Measurements from ENCODE around the gene CASKIN1.
"Not testable (repeated sequence)": the region's sequence is repeated elsewhere in the genome, so short reads cannot be mapped to it uniquely, and the experiment has no call there.

CASKIN1 gene

DNA sequence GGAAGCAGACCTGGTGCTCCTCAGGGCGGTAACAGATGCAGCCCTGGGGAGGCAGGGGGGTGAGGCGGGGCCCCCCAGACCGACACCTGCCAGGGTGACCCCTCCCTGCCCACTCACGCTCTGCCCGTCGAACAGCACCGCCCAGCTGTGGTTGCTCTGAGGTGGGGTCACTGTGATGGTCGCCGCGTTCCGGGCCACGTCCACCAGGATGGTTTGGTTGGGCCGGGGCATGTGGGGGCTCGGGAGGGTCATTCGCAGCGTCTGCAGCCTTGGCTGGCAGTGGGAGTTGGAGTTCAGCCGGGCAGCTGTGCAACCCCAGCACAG lies 13.6 kb upstream of the CASKIN1 start:
- no peak for DNase-seq

DNA sequence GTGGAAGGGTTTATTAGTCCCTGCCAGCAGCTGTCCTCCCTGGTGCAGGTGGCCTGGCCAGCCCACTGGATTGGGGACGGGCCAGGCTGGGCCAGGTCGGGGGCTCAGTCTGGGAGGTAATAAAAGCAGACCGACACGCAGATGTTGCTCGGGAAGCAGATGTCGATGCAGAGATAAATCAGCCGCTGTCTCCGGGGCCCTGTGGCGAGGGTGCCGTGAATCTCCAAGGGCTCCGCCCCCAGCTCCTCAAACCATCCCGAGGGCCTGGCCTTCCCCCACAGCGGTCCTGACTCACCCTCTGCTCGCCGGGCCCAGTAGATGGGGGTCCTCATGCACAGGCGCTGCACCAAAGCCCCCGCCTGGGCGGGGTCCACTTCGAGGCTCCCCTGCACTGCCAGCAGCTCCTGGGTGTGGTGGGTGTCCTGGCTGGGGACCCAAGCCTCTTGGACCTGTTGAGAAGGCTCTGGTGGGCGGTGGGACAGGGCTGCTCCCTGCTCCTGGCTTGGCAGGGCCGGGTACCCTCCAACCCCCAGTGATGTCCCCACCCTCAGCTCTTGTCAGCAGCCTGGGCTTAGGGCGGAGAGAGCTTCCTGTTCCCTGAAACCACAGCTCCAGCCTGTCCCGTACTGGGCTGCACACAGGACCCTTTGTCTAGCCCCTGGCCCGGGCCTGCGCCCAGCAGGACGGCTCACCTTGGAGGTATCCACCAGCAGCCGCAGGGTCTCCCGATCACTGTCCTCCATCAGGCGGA lies 13.0 kb upstream of the CASKIN1 start:
- no peak for DNase-seq

DNA sequence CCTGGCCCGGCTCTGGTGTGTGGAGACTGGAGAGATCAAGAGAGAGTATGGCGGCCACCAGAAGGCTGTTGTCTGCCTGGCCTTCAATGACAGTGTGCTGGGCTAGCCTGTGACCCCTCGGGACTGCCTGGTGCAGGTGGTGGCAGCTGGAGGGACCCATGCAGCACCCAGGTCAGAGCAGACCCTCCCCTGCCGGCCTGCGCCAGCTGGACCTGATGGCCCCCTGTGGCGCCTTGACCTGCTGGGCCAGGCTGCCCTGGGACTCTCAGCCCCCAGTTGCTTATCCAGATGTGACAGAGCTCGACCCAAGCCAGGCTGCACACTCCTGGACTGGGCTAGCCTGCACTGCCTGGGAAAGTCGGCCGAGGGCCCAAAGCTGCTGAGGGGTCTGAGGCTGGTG lies 12.4 kb upstream of the CASKIN1 start:
- no peak for DNase-seq

DNA sequence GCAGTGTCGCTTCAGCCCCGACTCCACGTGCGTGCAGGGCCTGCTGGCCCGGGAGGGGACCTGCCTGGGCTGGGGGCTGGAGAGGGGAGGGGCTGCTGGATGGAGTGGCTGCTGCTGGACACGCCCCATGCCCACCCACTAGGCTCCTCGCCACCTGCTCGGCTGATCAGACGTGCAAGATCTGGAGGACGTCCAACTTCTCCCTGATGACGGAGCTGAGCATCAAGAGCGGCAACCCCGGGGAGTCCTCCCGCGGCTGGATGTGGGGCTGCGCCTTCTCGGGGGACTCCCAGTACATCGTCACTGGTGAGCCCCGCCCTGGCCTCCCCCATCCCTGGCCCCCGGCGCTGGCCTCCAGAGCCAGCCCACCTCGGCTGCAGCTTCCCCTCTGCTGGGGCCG lies 11.9 kb upstream of the CASKIN1 start:
- DNase-seq: no peak

DNA sequence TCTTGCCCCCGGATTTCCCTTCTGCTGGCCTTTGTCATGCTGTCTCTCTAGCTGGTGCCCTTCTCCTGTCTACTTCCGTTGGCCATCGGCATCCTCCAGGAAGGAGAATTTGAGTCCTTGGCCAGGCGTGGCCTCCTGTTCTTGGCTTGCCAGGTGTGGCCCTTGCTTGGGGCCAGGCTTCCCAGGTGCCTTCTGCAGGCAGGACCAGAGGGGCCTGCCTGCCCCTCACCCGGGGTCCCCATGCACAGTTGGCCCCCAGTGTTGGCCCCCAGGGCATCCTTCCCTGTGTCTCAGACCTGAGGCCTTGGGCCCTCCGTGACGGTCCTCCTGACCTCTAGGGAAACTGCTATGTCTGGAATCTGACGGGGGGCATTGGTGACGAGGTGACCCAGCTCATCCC lies 11.5 kb upstream of the CASKIN1 start:
- DNase-seq: no peak

DNA sequence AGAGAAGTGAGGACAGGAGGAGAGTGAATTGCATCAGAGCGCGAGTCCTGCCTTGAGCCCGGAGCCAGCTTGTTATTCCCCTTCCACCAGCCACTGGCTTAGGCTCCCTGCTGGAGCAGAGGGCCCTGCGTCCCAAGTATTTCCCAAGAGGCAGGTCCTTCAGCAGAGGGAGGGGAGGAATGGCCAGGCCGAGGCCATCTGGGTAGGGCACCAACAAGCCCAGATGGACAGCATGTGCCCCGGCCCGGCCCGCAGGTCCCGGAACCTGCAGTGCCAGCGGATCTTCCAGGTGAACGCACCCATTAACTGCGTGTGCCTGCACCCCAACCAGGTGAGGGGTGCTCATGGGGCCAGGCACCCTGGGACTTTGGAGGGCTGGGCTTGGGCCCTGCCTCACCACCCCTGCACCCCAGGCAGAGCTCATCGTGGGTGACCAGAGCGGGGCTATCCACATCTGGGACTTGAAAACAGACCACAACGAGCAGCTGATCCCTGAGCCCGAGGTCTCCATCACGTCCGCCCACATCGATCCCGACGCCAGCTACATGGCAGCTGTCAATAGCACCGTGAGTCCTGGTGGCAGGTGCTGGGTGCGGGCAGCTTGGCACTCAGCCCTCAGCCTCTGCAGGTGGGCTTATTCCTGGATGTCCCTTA lies 10.5 kb upstream of the CASKIN1 start:
- DNase-seq: no peak

DNA sequence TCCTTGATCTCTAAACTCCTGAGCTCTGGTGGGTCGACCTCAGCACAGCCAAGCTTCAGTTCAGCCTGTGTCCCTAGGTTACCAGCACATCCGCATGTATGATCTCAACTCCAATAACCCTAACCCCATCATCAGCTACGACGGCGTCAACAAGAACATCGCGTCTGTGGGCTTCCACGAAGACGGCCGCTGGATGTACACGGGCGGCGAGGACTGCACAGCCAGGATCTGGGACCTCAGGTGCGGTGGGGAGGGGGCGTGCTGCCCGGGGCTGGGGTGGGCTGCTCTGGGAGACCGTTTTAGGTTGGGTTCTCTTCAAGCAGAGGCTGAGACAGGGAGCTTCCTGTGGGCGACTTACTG lies 10.0 kb upstream of the CASKIN1 start:
- no peak for DNase-seq

DNA sequence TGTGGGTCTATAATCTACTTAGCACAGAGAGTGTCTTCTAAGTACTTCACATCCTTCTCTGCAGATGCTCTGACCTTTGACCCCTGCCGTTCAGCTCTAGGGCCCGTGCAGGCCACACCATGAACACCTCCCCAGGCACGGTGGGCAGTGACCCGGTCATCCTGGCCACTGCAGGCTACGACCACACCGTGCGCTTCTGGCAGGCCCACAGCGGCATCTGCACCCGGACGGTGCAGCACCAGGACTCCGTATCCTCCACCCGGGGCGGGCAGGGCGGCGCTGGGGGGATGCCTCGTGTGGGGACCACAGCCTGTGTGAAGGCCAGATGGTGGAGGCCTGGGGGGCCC lies 9.5 kb upstream of the CASKIN1 start:
- DNase-seq: no peak

DNA sequence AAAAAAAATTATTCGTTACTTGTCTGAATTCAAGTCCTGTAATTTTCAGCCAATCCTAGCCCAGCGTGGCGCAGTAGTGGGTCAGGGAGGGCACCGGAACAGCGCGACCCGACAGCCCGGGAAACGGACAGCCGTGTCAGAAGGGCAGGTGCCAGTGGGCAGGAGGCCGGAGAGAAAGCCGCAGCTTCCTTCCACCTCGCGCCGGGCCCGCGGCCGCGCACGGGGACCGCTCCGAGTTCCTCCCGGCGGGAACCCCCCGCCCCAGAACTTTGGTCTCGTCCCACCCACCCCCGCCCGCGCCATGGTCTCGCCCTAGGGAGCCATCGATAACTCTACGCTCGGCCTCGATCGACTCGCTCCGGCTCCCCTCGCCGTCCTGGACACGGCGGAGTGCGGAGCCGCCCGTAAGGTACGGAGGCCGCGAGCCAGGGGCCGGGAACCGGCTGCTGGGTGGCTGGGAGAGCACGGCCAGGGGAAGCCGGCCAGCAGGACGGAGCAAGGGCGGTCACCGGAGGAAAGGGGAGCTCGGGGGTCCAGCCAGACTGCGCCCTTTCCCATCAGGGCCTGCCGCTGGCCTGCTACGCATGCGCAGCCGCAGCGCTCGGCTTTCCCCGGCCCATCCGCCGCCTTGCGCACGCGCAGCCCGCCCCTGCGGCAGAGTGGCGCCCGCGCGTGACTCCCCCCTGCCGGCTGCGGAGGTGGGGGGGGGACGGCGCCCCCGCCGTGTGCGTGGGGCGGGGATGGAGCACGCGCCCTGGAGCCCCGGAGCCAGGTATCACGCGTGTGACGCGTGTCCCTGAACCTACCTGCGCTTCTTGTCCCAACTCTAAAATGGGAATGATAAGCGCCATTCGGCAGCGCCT lies 8.9 kb upstream of the CASKIN1 start, which contains the start of gene MLST8:
Gene MLST8, plus strand, starts transcription at position 351 of the 863 bp plus-strand sequence. CDS start 632 bp downstream, outside the sequence.
- peak; percentile 87 for DNase-seq

DNA sequence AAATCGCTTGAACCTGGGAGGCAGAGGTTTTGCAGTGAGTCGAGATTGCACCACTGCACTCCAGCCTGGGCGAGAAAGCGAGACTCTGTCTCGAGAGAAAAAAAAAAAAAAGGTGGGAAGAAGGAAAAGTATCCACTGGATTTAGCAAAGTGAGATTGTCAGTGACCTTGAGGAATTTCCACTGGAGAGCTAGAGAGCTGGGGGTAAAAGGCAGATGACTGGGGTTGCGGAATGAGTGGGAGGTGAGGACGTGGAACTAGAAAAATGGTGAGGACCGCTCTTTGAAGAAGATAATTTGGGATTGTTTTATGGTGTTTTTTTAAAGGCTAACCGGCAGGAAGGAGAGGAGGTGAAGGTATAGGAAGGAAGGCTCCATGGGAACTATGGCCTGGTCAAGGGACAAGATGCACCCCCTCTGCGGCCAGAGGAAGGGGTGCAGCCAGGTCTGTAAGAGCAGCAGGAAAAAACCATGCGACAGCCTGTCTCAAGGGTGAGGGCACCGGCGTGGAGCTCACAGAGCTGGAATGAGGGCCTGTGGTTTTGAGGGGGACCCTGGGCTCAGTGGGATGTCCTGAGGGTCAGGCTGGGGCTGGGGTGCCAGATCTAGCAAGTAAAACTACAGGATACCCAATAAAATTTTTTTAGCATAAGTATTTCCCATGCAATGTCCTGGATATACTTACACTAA lies 8.2 kb upstream of the CASKIN1 start:
- DNase-seq: no peak

DNA sequence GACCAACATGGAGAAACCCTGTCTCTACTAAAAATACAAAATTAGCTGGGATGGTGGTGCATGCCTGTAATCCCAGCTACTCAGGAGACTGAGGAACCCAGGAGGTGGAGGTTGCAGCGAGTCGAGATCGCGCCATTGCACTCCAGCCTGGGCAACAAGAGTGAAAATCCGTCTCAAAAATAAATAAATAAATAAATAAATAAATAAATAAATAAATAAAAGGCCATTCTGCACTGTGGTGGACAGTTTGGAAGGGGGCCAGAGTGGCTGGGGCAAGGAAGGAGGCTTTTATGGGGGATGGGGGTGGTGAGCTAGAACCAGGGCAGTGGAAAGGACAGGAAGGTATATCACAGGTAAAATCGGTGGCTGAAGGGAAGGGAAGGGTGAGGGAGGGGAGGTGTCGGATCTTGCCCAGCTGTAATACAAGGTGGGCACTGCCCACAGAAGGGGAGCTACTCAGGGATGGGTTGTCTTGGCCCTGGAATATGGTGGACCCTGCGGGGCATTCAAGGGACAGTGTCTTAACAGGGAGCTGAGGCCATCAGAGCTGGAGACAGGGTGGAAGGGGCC lies 6.8 kb upstream of the CASKIN1 start:
- not testable (repeated sequence) for DNase-seq

DNA sequence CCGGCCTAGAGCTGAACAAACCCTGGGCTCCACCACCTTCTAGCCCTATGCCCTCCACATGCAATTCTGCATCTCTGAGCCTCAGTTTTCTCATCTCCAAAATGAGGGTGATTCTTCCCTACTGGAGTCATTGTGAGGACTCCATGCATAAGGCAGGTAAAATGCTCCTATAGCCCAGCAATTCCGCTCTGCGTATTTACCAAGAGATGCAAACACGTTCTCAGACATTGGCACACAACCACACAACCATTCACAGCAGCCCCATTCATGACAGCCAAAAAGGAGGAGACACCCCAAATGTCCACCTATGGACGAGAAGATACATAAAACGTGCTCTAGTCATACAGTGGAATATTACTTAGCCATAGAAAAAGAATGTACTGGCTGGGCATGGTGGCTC lies 3.9 kb upstream of the CASKIN1 start:
- no peak for DNase-seq

DNA sequence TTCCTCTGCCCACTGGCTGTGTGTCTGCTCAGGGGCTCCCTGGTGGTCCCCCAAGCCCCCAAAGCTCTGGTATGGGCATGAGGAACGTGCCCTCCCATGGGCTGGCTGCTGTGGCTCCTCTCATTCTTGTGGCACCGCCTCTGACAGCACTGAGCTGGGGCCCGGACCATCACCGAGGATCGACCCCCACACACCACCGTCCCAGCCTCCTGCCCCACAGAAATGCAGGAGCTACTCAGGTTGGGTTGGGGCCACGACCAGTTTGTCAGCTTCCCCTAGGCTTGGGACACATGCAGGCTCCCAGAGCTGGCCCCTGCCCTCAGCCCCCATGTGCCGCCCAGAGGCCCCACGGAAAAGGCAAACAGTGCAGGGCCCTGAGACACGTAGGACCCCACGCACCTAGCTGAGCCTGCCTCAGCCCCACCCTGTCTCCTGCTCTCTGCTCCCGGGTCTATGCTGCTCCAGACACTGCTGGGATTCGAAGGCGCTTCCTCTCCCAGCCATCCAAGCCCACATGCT lies 3.3 kb upstream of the CASKIN1 start:
- DNase-seq: no peak

DNA sequence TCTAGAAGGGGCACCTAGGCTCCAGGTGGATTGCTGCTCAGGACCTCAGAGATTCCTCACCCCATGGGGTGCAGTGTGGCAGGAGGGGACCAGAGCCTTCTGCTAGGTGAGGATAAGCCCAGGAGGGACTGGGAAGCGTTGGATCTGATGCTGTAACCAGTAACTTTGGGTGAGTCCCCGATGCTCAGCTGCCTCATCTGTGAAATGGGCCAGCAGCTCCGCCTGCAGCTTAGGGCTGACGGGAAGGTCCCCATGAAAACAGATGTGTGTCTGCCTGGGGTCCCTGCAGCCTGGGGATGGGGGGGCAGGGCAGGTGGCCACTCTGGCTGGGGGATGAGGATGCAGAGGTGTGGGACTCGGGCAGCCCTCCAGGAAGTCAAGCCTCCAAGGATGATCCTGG lies 2.7 kb upstream of the CASKIN1 start:
- DNase-seq: no peak

DNA sequence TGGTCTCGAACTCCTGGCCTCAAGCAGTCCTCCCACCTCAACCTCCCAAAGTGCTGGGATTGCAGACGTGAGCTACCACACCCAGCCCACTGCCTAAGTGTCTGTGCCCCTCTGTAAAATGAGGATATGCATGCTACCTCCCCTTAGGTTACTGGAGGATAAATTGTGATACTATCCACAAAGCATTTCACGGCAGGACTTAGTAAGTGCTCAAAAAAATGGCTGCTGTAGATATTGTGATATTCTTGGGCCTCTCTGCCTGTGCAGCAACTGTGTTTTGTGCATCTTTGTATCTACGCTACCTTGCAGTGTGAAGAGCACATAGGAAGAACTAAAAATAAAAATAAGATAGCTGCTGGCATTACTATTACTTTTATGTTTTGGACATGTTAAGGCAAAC lies 1.9 kb upstream of the CASKIN1 start:
- DNase-seq: no peak

DNA sequence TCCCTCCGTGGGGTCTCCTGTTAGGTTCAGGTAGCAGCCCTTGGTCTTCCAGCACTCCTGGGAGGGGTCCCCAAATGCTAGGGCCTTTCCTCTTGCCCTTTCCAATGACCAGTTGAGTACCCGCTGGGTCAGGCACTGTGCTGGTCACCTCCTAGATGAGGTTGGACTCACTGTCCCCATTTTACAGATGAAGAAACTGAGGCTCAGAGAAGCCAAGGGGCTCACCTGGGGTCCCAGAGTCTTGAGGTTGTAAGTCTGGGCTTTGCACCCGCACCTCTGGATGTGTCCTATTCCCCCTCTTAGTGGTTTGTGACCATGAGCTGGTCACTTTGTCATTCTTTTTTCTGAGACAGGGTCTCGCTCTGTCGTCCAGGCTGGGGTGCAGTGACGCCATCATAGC lies 1.4 kb upstream of the CASKIN1 start:
- DNase-seq: no peak

DNA sequence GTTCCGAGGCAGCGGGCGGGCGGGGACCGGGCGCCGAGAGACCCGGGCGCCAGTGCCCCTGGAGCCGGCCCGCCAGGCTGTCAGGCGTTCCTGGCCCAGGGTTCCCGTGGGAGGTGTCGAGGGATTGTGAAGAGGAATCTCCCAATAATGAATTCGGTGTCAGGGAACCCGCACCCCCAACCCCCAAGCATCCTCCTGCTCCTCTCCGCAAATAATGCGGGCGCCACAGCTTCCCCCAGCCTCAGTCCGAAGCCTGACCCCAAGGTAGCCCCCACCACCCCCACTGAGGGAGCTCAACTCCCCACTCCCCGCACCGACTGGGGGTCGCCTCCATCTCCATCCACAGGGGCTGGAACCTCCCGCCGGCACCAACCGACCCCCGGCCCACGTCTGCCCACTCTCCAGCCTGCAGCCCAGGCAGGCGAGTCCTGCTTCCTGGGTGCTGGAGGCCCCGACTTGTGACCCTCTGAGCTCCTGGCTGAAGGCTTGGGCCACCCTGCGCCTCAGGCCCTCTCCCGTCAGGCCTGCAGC lies 641 bp upstream of the CASKIN1 start:
- DNase-seq: no peak

DNA sequence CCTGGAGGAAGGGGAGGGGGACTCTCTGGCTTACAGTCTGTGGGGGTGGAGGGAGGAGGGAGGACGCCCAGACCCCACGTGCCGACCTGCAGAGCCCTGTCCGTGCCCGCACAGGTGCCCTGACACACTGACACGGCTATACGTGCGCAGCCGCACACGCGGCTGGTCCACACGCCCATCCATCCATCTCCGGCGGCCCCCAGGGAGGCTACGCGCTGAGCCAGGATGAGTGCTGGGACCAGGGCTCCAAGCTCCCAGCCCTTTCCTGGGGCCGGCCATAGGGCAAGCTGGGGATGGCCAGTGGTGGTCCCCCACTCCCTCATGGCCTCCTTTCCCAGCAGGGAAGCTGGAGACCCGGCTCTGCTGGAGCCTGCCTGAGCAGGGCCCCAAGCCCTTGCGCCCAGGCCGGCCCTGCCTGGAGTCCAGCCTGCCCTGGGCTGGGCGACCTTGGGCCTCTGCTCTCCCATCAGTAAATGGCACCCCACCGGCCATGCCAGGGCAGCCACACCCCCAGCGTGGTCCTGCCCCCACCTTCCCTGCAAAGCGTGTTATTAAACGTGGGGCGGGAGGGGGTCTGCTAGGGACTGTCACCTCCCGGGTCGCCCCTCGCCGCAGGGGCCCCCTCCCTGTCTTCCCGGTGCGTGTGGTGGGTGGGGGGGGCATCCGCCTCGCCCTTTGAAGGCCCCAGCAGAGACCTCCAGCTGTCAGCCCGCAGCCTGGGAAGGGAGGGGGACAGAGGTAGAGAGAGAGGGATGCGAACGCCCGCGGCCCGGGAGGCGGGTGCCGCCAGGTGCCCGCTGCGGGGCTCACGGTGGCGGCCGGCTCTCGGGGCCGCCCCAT lies 863 bp downstream of the CASKIN1 start:
- no peak for DNase-seq

DNA sequence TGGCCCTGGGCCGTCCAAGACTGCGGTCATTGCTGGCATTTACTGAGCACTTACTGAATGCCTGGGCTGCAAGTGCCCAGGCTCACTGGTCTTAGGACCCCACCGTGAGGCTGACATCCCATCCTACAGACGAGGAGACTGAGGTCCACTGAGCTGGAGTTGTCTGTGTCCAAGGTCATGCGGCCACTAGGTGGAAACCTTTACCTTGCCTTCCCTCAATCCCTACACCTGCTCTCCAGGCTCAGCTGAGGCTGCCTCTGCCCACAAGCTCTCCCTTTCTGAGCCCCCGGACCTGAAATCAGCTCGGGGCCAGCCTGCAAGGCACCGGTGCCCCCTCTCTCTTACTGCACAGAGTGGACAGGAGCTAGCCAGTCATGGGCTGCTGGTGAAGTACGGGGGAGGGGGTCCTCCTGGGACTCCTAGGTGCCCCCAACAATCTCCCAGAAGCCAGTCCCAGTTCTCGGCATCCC lies 1.5 kb downstream of the CASKIN1 start:
- DNase-seq: peak; percentile 28

DNA sequence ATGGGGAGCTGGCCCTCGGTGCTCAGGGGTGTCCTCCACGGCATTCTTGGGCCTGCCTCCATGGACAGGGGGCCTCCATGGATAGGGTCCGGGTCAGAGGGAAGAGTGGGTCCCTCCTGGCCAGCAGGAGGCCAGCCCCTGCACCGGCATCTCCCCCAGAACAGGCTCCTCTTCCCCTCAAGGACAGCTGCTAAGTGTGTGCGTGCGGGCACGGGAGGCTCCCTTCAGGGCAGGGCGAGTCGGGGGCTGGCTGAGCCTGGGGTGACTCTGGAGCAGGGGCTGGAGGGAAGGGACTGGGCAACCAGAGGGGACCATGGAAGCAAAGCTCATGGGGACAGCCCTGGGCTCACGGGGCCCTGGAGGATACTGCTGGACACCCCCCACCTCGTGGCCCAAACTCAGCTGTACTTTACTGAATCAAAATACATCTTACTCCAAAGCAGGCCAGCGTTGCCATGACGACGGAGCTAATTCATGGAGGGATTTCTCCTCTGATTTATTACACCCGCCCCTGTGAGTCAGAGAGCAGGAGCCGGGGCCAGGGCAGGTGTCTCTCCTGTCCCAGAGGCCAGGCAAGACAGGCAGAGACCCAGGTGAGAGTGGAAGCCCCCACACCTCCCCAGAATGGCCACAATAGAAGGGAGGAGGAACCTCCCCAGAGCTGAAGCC lies 2.1 kb downstream of the CASKIN1 start:
- peak; percentile 56 for DNase-seq

DNA sequence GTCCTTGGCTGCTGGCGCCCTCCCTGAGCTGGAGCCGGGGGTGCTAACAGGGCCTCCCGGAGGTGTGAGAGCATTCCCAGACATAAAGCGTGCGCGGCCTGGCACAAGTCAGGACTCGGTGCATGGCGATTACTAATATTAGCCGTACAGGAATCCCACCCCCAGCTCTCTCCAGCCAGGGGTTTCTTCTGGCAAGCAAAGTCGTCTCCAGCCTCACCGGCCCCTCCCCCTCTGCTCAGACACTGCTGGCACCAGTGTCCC lies 5.0 kb downstream of the CASKIN1 start:
- DNase-seq: no peak
